Transverse colon (tissue), 4 donors: Measurements from ENCODE around the gene PTPN1. TPM values are rescaled to one million over a fixed set of nuclear protein-coding genes. Genes with fewer than 3 reads are reported as not detected.

ENCODE experiments used
- DNase-seq: peaks from one replicate; pipeline ENCODE4 v3.0.0-alpha.2; 2019
- H3K27ac ChIP-seq, 4 donors: fragments of 200-600 bp; sonication (generic); 2 replicates each; pipeline ENCODE4 v1.5.1; 2016 to 2018; ENCODE audit warnings: inconsistent platforms in 4 of 4
- H3K27me3 ChIP-seq: fragments of 200-600 bp; sonication (generic); 2 replicates; pipeline ENCODE4 v1.5.1; 2017; ENCODE audit warnings: inconsistent platforms
- H3K36me3 ChIP-seq, 4 donors: fragments of 200-600 bp; sonication (generic); 2 replicates each; pipeline ENCODE4 v1.5.1; 2017 to 2019; ENCODE audit warnings: inconsistent platforms in 4 of 4
- H3K4me1 ChIP-seq, 4 donors: fragments of 200-600 bp; sonication (generic); 2 replicates each; pipeline ENCODE4 v1.5.1; 2017 to 2020; ENCODE audit warnings: inconsistent platforms in 4 of 4
- H3K4me3 ChIP-seq, 4 donors: fragments of 200-600 bp; sonication (generic); 1 replicate in 1 of 4; 2 replicates in 3 of 4; pipeline versions ENCODE4 v1.5.1 to v1.6.1; 2017 to 2019; ENCODE audit warnings: inconsistent platforms in 4 of 4
- H3K9me3 ChIP-seq, 2 donors: fragments of 200-600 bp; sonication (generic); 2 replicates each; pipeline ENCODE4 v1.5.1; 2017 to 2019; ENCODE audit warnings: inconsistent platforms in 2 of 2
- EP300 ChIP-seq: sonication (generic); formaldehyde crosslinking; IDR thresholded peaks from one replicate; pipeline ENCODE4 v1.6.1; 2017; ENCODE audit warnings: antibody characterized with exemption, low read depth
- POLR2A ChIP-seq: fragments of 450-650 bp; IDR thresholded peaks from one replicate; pipeline ENCODE4 v1.6.1; 2016; ENCODE audit warnings: antibody characterized with exemption, mild to moderate bottlenecking, moderate library complexity
- POLR2AphosphoS5 ChIP-seq, 3 donors: sonication (generic); formaldehyde crosslinking; IDR thresholded peaks; one replicate each; pipeline ENCODE4 v1.6.1; 2016; ENCODE audit warnings: antibody characterized with exemption in 3 of 3
- WGBS, 2 donors: methylation state at CpG; one replicate each; pipeline ENCODE4 v1.1.5; 2018; ENCODE audit warnings: low coverage in 1 of 2; 5-methylcytosine and 5-hydroxymethylcytosine counted together
- in situ Hi-C, 4 donors: fragments of 200-750 bp; cut with MboI; loops; one replicate each; pipeline versions ENCODE4 v1.15.0 to v1.15.1; 2017; ENCODE audit warnings: low sequenced_read_pairs in 3 of 4, low pct_ligation_motif_present in 1 of 4, low pct_unique_long_range_greater_than_20kb in 1 of 4
- intact Hi-C: fragments of 100-400 bp; cut with DNase I; formaldehyde crosslinking; loops from one replicate; pipeline ENCODE4 v1.15.1; 2023; ENCODE audit warnings: low total_unique reads
- total RNA-seq, 4 donors: library from RNA; depleted of rRNA; stranded (reverse); fragments of >200 nt; gene quantifications; one replicate each; pipeline ENCODE4 v1.1.0, GENCODE V29; 2016
- TF ChIP-seq, protein P1 (sequence below), 5 experiments: fragments of 200-600 bp in 3 of 5; fragments of 450-650 bp in 2 of 5; sonication (generic) in 3 of 5; IDR thresholded peaks; 1 replicate in 2 of 5; 2 replicates in 3 of 5; pipeline ENCODE4 v1.5.1; 2016 to 2017; ENCODE audit warnings: antibody characterized with exemption in 5 of 5, inconsistent platforms in 3 of 5, mild to moderate bottlenecking in 2 of 5, moderate library complexity in 1 of 5

PTPN1 gene
- total RNA-seq, 4 donors from 2014 or later: 19.3 to 34.8 (median 28.8) TPM

DNA sequence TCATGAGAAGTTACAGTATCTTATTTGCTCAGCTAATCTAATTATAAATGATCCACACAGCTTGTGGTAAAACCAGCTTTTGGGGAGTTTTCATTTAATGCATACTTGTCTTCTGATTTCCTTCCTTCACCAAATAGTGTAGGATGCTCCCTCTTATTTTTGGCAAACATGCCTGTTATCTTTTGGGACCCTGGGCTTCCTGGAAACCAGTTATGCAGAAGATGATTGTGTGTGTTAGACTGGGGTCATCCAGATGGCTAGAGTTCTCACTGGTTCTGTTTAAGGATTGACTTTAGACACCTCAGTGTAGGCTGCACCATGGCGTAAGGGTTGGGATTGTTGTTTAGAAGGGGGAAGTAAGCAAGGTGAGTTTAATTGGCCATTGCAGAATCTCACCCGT is 61.3 kb downstream of the PTPN1 start:
- TF ChIP-seq POLR2A (no peak), POLR2AphosphoS5 (IDR thresholded peaks at IDR 0.05) (no peak), EP300 (no peak)
- TF ChIP-seq, protein P1, sequence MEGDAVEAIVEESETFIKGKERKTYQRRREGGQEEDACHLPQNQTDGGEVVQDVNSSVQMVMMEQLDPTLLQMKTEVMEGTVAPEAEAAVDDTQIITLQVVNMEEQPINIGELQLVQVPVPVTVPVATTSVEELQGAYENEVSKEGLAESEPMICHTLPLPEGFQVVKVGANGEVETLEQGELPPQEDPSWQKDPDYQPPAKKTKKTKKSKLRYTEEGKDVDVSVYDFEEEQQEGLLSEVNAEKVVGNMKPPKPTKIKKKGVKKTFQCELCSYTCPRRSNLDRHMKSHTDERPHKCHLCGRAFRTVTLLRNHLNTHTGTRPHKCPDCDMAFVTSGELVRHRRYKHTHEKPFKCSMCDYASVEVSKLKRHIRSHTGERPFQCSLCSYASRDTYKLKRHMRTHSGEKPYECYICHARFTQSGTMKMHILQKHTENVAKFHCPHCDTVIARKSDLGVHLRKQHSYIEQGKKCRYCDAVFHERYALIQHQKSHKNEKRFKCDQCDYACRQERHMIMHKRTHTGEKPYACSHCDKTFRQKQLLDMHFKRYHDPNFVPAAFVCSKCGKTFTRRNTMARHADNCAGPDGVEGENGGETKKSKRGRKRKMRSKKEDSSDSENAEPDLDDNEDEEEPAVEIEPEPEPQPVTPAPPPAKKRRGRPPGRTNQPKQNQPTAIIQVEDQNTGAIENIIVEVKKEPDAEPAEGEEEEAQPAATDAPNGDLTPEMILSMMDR (IDR thresholded peaks at IDR 0.05): no peak
- in situ Hi-C loops: loop anchor here in 3 of 4 donors (5.0 to 10.0 kb wide), 4 partner anchors 97 to 387 kb away; no protein-coding TSS in a partner anchor
- no peak overlapping the region for H3K4me3 ChIP-seq
- H3K36me3 ChIP-seq: peaks cover 0 to 35% (median 10%) of the 10 kb centered on the region in 4 donors
- WGBS, 2 donors: 80 to 93% methylated on average over 1 to 2 of the region's 2 CpGs
- H3K27me3 ChIP-seq: no peaks in the 10 kb centered on the region
- intact Hi-C loops: loop anchor here (2.0 kb wide), 1 partner anchor 41 kb away; no protein-coding TSS in a partner anchor
- DNase-seq: no peak
- H3K4me1 ChIP-seq: peaks cover 0 to 20% (median 13%) of the 10 kb centered on the region in 4 donors
- no peak overlapping the region for H3K27ac ChIP-seq
- no peaks in the 10 kb centered on the region for H3K9me3 ChIP-seq

DNA sequence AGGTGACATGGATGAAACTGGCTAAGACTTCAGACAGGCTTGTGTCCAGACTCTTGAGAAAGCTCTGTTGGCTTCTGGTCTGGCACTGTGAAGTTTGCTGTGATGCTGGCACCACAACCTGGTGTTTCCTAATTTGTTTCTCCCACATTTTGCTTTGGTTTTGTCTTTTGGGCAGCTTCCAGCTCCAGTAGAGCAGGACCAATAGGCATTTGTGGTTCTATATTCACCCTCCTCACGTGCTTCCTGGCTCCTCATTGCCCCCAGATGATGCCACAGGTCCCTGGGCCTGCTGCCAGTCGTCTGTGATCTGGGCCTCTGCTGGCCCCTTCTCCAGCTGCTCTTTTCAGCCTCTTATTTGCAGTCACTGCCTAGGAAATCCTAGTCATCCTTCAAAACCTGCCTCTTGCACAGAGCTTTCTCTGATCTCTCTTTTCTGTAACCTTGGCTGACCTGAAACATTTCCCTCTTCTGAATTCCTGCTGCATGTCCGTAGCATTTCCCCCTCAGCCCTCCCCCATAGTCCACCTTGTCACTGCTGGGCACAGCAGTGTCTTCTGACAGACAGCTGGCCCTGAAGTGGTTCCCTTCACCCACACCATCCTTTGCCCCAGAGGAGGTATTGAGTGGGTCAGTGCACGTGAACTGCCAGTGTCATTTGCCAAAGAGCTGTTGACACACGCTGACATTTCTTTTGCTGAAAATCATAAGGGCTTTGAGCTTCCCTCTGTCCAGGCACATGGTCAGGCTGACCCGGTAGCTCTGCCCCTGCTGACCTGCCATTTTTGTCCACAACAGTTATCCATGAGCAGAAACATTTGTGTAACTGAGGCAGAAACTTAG is 63.0 kb downstream of the PTPN1 start:
- WGBS, 2 donors: 17 to 66% methylated on average over 1 to 6 of the region's 6 CpGs
- peak overlapping the region in 3 of 4 donors; percentile 26 to 31 (median 30) for H3K27ac ChIP-seq

DNA sequence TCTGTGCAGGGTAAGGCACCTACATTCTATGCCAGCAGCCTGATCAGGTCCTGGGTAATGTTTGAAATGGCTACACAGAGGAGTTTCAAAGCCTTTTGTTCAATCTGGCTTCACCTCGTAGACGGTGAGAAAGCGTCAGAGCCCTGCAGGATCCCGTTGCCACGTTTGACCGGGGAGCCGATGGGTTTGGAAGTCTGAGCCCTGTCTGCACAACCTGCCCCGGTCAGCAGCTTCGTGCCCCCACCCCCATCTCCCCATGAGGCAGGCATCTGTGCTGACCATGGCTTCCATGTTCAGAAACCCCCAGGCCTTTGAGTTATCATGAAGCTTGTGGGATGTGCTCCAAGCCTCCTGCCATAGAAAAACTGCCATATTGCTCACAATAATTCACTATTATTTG is 63.9 kb downstream of the PTPN1 start:
- Histone ChIP-seq H3K4me1 (peaks cover 9 to 43% (median 32%) of the 10 kb centered on the region in 4 donors), H3K27me3 (no peaks in the 10 kb centered on the region), H3K27ac (no peak overlapping the region), H3K36me3 (peaks cover 0 to 21% (median 10%) of the 10 kb centered on the region in 4 donors), H3K4me3 (no peak overlapping the region), H3K9me3 (no peaks in the 10 kb centered on the region)
- DNase-seq: no peak
- 88% methylated on average over 9 of the region's 9 CpGs; no CpG with 5 or more reads in 1 of the 2 donors for WGBS, 2 donors
- TF ChIP-seq EP300 (no peak), POLR2AphosphoS5 (IDR thresholded peaks at IDR 0.05) (no peak), POLR2A (no peak)
- TF ChIP-seq, protein P1 (IDR thresholded peaks at IDR 0.05): no peak
- in situ Hi-C loops: loop anchor here in 3 of 4 donors (5.0 to 10.0 kb wide), 4 partner anchors 99 to 389 kb away; no protein-coding TSS in a partner anchor
- intact Hi-C loops: no loop called here

More for the DNA sequence above, 63.0 kb downstream of the PTPN1 start:
- Histone ChIP-seq H3K27me3 (no peaks in the 10 kb centered on the region), H3K9me3 (no peaks in the 10 kb centered on the region), H3K4me1 (peaks cover 9 to 36% (median 28%) of the 10 kb centered on the region in 4 donors), H3K4me3 (no peak overlapping the region), H3K36me3 (peaks cover 0 to 27% (median 8%) of the 10 kb centered on the region in 4 donors)
- DNase-seq: no peak
- TF ChIP-seq, protein P1 (IDR thresholded peaks at IDR 0.05): no peak
- TF ChIP-seq POLR2AphosphoS5 (IDR thresholded peaks at IDR 0.05): no peak
- TF ChIP-seq EP300: no peak
- no peak for TF ChIP-seq POLR2A
- intact Hi-C loops (no loop called here), in situ Hi-C loops (loop anchor here in 3 of 4 donors (5.0 to 10.0 kb wide), 4 partner anchors 98 to 388 kb away; no protein-coding TSS in a partner anchor)

DNA sequence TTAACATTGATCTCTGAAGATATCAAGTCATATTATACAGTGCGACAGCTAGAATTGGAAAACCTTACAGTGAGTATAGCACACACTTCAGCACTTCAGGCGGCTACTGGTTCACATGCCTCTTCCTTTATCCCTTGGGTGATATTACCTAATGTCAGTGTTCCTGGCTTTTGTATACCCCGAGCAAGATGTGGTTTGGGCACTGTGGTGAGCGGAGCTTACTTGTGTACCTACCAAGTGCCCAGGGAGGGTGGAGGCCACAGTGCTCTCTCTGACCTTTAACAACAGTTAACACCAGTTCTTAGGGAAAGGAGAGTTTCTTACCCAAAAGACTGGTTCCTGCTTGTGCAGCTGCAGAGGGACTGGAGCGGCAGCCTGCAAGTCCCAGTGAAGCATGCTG is 64.4 kb downstream of the PTPN1 start:
- Histone ChIP-seq H3K36me3 (peaks cover 0 to 23% (median 12%) of the 10 kb centered on the region in 4 donors), H3K4me1 (peaks cover 9 to 43% (median 32%) of the 10 kb centered on the region in 4 donors), H3K4me3 (no peak overlapping the region), H3K27me3 (no peaks in the 10 kb centered on the region), H3K9me3 (no peaks in the 10 kb centered on the region), H3K27ac (no peak overlapping the region)
- in situ Hi-C loops: loop anchor here in 3 of 4 donors (5.0 to 10.0 kb wide), 4 partner anchors 100 to 390 kb away; no protein-coding TSS in a partner anchor
- no peak for DNase-seq
- intact Hi-C loops: no loop called here
- 93 to 96% methylated on average over 2 to 5 of the region's 5 CpGs for WGBS, 2 donors
- TF ChIP-seq EP300: no peak
- TF ChIP-seq POLR2AphosphoS5 (IDR thresholded peaks at IDR 0.05): no peak
- TF ChIP-seq, protein P1 (IDR thresholded peaks at IDR 0.05): no peak
- no peak for TF ChIP-seq POLR2A
